Hippocampal formation (tissue), 2 donors: ENCODE measurements around the gene SYCN.
"Not testable (repeated sequence)": the region's sequence is repeated elsewhere in the genome, so short reads cannot be mapped to it uniquely, and the experiment has no call there.

Source experiments
- DNase-seq, 2 donors: peaks; one replicate each; lab custom pipeline; 2025; lab: John Stamatoyannopoulos, UW

SYCN gene

DNA sequence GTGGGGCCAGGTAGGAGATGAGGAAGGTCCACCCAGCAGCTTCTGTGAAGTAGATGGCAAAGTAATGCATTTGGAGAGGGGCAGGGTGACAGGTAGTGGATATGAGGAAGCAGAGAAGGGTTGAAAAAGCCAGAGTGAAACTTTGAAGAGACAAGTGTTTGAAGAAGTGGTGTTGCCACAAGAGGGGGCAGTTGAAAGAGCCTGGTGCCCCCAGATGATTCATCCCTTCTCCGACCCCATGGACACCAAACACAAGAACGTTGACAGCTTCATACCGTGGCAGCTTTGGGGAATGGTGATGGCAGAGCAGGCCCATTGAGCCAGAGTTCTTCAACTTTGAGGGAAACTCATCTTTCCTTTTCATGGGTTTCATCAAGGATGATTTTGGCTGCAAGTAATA is 20.8 kb upstream of the SYCN start:
- no peak for DNase-seq

GRCh38 chr19:39223703-39224279 is 19.7 kb upstream of the SYCN start:
- DNase-seq: no peak

GRCh38 chr19:39219108-39219507 is 15.0 kb upstream of the SYCN start:
- not testable (repeated sequence) for DNase-seq

DNA sequence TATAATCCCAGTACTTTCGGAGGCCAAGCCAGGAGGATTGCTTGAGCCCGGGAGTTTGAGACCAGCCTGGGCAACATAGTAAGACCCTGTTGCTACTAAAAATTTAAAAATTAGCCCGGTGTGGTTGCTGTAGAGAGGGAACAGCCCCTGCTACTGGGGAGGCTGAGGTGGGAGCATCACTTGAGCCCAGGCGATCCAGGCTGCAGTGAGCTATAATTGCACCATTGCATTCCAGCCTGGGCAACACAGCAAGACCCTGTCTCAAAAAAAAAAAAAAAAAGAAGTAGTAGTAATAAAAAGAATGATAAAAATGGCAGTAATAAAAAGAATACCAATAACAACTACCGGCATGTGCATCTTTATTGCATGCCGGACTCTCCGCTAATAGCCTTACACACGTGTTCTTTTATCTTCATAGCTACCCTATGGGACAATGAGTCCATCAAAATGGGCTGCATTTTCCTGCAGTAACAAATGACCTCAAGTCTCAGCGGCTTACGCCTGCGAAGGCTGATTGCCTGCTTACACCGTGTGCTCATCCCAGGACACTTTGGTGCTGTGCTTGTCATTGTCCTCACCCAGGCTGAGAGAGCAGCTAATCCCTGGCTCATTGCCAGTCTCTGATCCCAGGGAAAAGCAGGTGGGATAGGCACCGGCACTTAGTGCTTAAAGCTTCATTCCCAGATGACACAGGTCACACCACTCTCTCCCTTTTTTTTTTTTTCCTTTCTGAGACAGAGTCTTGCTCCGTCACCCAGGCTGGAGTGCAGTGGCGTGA is 14.4 kb upstream of the SYCN start:
- no peak for DNase-seq

GRCh38 chr19:39217094-39217493 is 13.0 kb upstream of the SYCN start:
- no peak for DNase-seq

GRCh38 chr19:39215323-39215722 is 11.3 kb upstream of the SYCN start:
- not testable (repeated sequence) for DNase-seq

DNA sequence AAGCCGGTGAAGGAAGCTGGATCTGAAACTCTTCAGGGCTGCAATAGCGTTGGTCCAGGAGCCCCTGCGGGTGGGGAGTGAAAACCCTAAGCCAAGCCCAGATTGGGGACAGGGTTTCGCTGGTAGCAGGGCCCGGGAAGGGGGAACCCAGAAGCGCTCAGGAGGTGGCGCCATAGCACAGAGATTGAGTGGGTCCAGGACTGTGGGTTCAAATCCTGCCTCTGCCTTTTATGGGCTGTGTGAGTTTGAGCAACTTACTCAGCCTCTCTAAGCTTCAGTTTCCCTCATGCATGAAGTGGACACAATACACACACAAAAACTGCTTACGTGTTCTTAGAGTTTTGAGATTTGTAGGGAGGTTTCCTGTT is 8.3 kb upstream of the SYCN start:
- no peak for DNase-seq

DNA sequence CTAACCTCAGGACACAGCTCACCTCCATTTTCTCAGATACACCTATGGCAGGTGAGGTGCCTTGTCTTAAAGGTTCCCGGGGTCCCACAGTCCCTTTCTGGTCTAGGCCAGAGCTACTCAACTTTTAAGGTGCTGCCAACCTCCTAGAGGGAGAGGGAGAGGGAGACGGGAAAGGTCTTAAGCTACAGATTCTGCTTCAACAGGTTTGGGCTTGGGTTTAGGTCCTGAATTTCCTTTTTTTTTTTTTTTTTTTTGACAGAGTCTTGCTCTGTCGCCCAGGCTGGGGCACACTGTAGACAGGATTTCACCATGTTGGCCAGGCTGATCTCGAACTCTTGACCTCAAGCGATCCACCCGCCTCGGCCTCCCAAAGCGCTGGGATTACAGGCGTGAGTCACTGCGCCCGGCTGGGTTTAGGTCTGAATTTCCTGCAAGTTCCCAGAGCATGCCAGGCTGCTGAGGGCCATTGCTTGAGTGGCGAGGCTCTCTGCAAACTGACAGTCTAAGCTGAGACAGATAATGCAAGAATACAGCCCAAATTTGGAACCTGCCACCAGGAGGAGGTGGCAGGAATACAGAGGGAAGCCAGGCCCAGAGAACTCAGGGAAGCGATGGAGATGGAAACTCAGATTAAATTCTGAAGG is 7.8 kb upstream of the SYCN start:
- DNase-seq: no peak

GRCh38 chr19:39209196-39209595 is 5.1 kb upstream of the SYCN start:
- no peak for DNase-seq

- DNase-seq: no peak
These were observed 4.2 kb upstream of the SYCN start for GRCh38 chr19:39208175-39208795.

DNA sequence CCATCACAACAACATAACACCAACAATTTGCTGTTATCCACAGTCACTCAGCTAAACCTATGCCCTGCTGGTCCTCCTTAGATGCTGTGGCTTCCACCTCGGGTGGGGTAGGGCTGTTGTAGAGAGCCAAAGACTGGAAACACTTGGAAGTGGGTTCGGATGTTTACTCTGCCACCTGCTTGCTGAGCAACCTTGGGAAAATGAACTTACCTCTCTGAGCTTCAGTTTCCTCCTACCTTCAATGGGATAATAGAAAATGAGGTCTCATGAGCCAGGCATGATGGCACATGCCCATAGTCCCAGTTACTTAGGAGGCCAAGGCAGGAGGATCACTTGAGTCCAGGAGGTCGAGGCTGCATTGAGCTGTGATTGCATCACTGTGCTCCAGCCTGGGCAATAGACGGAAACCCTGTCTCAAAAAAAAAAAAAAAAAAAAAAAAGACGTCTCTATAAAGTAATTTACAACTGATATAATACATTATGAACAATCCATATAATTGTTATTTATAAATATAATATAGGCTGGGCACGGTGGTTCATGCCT is 3.3 kb upstream of the SYCN start:
- no peak for DNase-seq

GRCh38 chr19:39206122-39206521 is 2.1 kb upstream of the SYCN start:
- no peak for DNase-seq

GRCh38 chr19:39205449-39205764 is 1.3 kb upstream of the SYCN start:
- DNase-seq: no peak

- no peak for DNase-seq
These were observed 1.1 kb downstream of the SYCN start for GRCh38 chr19:39202998-39203355.

DNA sequence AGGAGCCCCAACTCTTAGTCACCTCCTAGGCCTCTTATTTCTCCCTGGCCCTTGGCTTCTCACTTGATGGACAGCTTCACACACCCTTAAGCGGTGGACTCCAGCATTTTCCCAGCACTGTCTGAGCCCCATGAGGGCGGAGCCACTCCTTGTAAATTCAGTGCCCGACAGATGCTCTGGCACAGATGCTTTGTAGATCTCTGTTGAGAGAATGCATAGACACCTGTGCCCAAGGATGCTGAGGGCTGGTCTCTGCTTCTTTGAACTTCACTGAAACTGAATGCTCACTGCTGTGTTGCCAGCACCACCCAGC is 3.3 kb downstream of the SYCN start:
- DNase-seq: no peak

GRCh38 chr19:39200066-39200802 is 3.8 kb downstream of the SYCN start:
- no peak for DNase-seq

GRCh38 chr19:39199025-39199424 is 5.0 kb downstream of the SYCN start:
- peak; percentile 0 to 46 for DNase-seq

DNA sequence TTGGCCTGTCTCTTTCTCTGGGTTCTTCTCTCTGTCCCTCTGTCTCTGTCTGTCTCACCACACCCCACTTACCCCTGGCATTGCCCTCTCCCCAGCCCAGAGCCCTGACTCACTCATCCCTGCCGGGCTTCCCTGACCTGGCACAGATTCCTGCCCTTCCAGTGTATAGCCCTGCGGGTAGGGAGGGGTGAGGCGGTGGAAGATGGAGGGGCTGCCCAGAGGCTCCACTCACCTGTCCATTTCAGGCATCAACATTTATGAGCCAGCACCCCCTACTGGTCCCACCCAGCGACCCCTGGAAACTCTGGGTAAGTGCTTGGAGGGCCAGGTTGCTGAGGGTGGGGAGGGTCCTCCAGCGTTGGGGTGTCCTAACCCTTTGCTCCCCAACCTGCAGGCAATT is 6.3 kb downstream of the SYCN start:
- no peak for DNase-seq

- DNase-seq: no peak
These were observed 7.1 kb downstream of the SYCN start, which contains the start of gene NCCRP1 for GRCh38 chr19:39196860-39197562. TSS of gene NCCRP1 (plus strand) at chr19:39196964. CDS start at chr19:39196983, 19 bp downstream.

- DNase-seq: no peak
These were observed 7.7 kb downstream of the SYCN start for GRCh38 chr19:39196320-39196719.

DNA sequence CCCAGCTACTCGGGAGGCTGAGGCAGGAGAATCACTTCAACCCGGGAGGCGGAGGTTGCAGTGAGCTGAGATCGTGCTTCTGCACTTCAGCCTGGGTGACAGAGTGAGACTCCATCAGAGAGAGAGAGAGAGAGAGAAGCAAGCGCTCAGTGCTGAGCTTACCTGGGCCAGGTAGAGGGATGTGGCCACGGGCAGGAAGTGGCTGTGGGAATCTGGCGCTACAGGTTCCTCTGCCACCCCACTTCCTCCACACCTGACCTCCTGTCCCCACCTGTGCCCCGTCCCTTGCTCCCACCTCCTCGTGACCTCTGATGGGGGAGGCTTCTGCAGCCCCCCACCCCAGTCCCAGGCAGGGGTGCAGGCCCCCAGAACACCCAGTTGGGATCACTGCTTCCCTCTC is 8.3 kb downstream of the SYCN start:
- no peak for DNase-seq
